ENCODE measurements around the gene CCDC93. TPM values are rescaled to one million over a fixed set of nuclear protein-coding genes. Genes with fewer than 3 reads are reported as not detected.

CCDC93 gene
- total RNA-seq, 3 donors from 2014 or later: 25.6 to 33.1 (median 32.9) TPM

GRCh38 chr2:117875786-117876185 lies 138.1 kb downstream of the CCDC93 start:
- TF ChIP-seq CTCF (IDR thresholded peaks at IDR 0.05): no peak
- no peak for TF ChIP-seq POLR2A (IDR thresholded peaks at IDR 0.05)
- TF ChIP-seq POLR2AphosphoS5 (IDR thresholded peaks at IDR 0.05): no peak
- intact Hi-C loops (cut with DNase I; ENCODE audit: low total_unique reads): no loop called here
- no peak for DNase-seq (ENCODE audit: low spot score in 2 of 2)
- no peaks in the 10 kb centered on the region for H3K4me1 ChIP-seq
- H3K27me3 ChIP-seq: no peaks in the 10 kb centered on the region
- H3K4me3 ChIP-seq: no peak overlapping the region
- no peak overlapping the region for H3K27ac ChIP-seq
- no peaks in the 10 kb centered on the region for H3K36me3 ChIP-seq
- no peaks in the 10 kb centered on the region for H3K9me3 ChIP-seq

Other genes with a start within 250 kb of the CCDC93 start
- 10 to 100 TPM; 46.1 to 63.7 (median 50.8) TPM for gene DDX18, start 199.4 kb downstream of the CCDC93 start, total RNA-seq
- 10 to 100 TPM; 13.1 to 30.9 (median 20.3) TPM for gene INSIG2, start 74.4 kb upstream of the CCDC93 start, total RNA-seq

Measured in breast epithelium (tissue), 4 donors.